ENCODE data around the gene TRAPPC4. TPM values are rescaled to one million over a fixed set of nuclear protein-coding genes. Genes with fewer than 3 reads are reported as not detected.

The TRAPPC4 gene
- total and polyA plus RNA-seq, 2 of the 8 experiments (the other 6 are each of a cell fraction or from before 2014, with no cell fraction given), result 94.3 to 223 TPM

- TF ChIP-seq NANOG (IDR thresholded peaks at IDR 0.05; ENCODE audit: insufficient read depth, low read depth, low read length, poor library complexity, severe bottlenecking) (no peak), BCL11A (IDR thresholded peaks at IDR 0.05; ENCODE audit: low read depth in 2 of 2, low read length in 2 of 2) (no peak), SAP30 (IDR thresholded peaks at IDR 0.05; ENCODE audit: insufficient read depth, insufficient replicate concordance, low read length) (peak; percentile 97), GTF2F1 (IDR thresholded peaks at IDR 0.05; ENCODE audit: borderline replicate concordance, low read depth, low read length) (0 out of 2 replicates have a peak, but pooled peaks have one; percentile 45), YY1 (IDR thresholded peaks at IDR 0.05; ENCODE audit: low read depth, low read length) (peak; percentile 99), TAF1 (IDR thresholded peaks at IDR 0.05; ENCODE audit: low read depth, low read length) (peak; percentile 90), RAD21 (IDR thresholded peaks at IDR 0.05 in 1 of 2, conservative IDR thresholded peaks at IDR 0.05 in 1 of 2; ENCODE audit: low read depth in 2 of 2, low read length in 2 of 2) (no peak), CHD1 (IDR thresholded peaks at IDR 0.05; ENCODE audit: low read depth, low read length) (no peak), EGR1 (IDR thresholded peaks at IDR 0.05; ENCODE audit: borderline replicate concordance, low read depth, low read length) (no peak), CEBPB (IDR thresholded peaks at IDR 0.05; ENCODE audit: low read depth, low read length) (no peak), CREB1 (IDR thresholded peaks at IDR 0.05) (no peak)
These were observed 49.0 kb downstream of the TRAPPC4 start, which contains the start of gene VPS11 (continued) for GRCh38 chr11:119067371-119068222.

Small RNAs within 50 kb of the gene (microRNA-seq; reads per million reads assigned to microRNA genes)
- 0 reads per million in 2 experiments for gene MIR3656 (ENCODE audit: borderline microRNAs expressed in 2 of 2, borderline number of aligned reads in 2 of 2, borderline replicate concordance in 1 of 2)

Small RNAs within 50 kb of the gene (small RNA-seq; reads per million reads assigned to genes)
- gene AP003392.2 (ENCODE audit: insufficient read depth) (not detected), gene RF00017 (ENCODE audit: insufficient read depth) (not detected), gene RF00019 (ENCODE audit: insufficient read depth) (not detected)

Other genes with a start within 250 kb of the TRAPPC4 start
- gene DDX6, start 227.6 kb upstream of the TRAPPC4 start, total RNA-seq (2021; fragmentation: NEBNext Ultra II Directional; extraction: Animal tissue kit (Norgen Biotek cat#: 25700)), result 174 and 181 TPM in 2 replicates
- gene DDX6, start 227.6 kb upstream of the TRAPPC4 start, polyA plus RNA-seq (2011; rRNA removed), result 15.4 and 29.8 TPM in 2 replicates
- not detected in 2 replicates for gene CXCR5, start 134.9 kb upstream of the TRAPPC4 start, total RNA-seq (2021; fragmentation: NEBNext Ultra II Directional; extraction: Animal tissue kit (Norgen Biotek cat#: 25700))
- not detected in 2 replicates for gene CXCR5, start 134.9 kb upstream of the TRAPPC4 start, polyA plus RNA-seq (2011; rRNA removed)
- 57.8 and 58.2 TPM in 2 replicates for gene BCL9L, start 92.8 kb upstream of the TRAPPC4 start, total RNA-seq (2021; fragmentation: NEBNext Ultra II Directional; extraction: Animal tissue kit (Norgen Biotek cat#: 25700))
- gene BCL9L, start 92.8 kb upstream of the TRAPPC4 start, polyA plus RNA-seq (2011; rRNA removed), result 6.2 and 15.7 TPM in 2 replicates
- not detected in 2 replicates for gene UPK2, start 62.5 kb upstream of the TRAPPC4 start, total RNA-seq (2021; fragmentation: NEBNext Ultra II Directional; extraction: Animal tissue kit (Norgen Biotek cat#: 25700))
- 0.76 and 1.8 TPM in 2 replicates for gene UPK2, start 62.5 kb upstream of the TRAPPC4 start, polyA plus RNA-seq (2011; rRNA removed)
- gene FOXR1, start 47.0 kb upstream of the TRAPPC4 start, total RNA-seq (2021; fragmentation: NEBNext Ultra II Directional; extraction: Animal tissue kit (Norgen Biotek cat#: 25700)), result not detected in 2 replicates
- not detected in 2 replicates for gene FOXR1, start 47.0 kb upstream of the TRAPPC4 start, polyA plus RNA-seq (2011; rRNA removed)
- 33.1 and 36.4 TPM in 2 replicates for gene CENATAC, start 20.6 kb upstream of the TRAPPC4 start, total RNA-seq (2021; fragmentation: NEBNext Ultra II Directional; extraction: Animal tissue kit (Norgen Biotek cat#: 25700))
- 20.1 and 22.7 TPM in 2 replicates for gene CENATAC, start 20.6 kb upstream of the TRAPPC4 start, polyA plus RNA-seq (2011; rRNA removed)
- 1,525 and 1,551 TPM in 2 replicates for gene RPS25, start 423 bp upstream of the TRAPPC4 start, total RNA-seq (2021; fragmentation: NEBNext Ultra II Directional; extraction: Animal tissue kit (Norgen Biotek cat#: 25700))
- gene RPS25, start 423 bp upstream of the TRAPPC4 start, polyA plus RNA-seq (2011; rRNA removed), result 949 and 1,643 TPM in 2 replicates
- gene SLC37A4, start 12.1 kb downstream of the TRAPPC4 start, total RNA-seq (2021; fragmentation: NEBNext Ultra II Directional; extraction: Animal tissue kit (Norgen Biotek cat#: 25700)), result 29.0 and 35.1 TPM in 2 replicates
- gene SLC37A4, start 12.1 kb downstream of the TRAPPC4 start, polyA plus RNA-seq (2011; rRNA removed), result 91.9 and 101 TPM in 2 replicates
- gene HYOU1, start 38.4 kb downstream of the TRAPPC4 start, total RNA-seq (2021; fragmentation: NEBNext Ultra II Directional; extraction: Animal tissue kit (Norgen Biotek cat#: 25700)), result 293 and 295 TPM in 2 replicates
- 229 and 239 TPM in 2 replicates for gene HYOU1, start 38.4 kb downstream of the TRAPPC4 start, polyA plus RNA-seq (2011; rRNA removed)
- gene VPS11, start 49.1 kb downstream of the TRAPPC4 start, total RNA-seq (2021; fragmentation: NEBNext Ultra II Directional; extraction: Animal tissue kit (Norgen Biotek cat#: 25700)), result 15.5 and 16.6 TPM in 2 replicates
- gene VPS11, start 49.1 kb downstream of the TRAPPC4 start, polyA plus RNA-seq (2011; rRNA removed), result 13.1 and 14.8 TPM in 2 replicates
- 65.5 and 69.3 TPM in 2 replicates for gene HMBS, start 66.1 kb downstream of the TRAPPC4 start, total RNA-seq (2021; fragmentation: NEBNext Ultra II Directional; extraction: Animal tissue kit (Norgen Biotek cat#: 25700))
- gene HMBS, start 66.1 kb downstream of the TRAPPC4 start, polyA plus RNA-seq (2011; rRNA removed), result 104 and 109 TPM in 2 replicates
- gene DPAGT1, start 83.1 kb downstream of the TRAPPC4 start, total RNA-seq (2021; fragmentation: NEBNext Ultra II Directional; extraction: Animal tissue kit (Norgen Biotek cat#: 25700)), result 59.8 and 62.9 TPM in 2 replicates
- gene DPAGT1, start 83.1 kb downstream of the TRAPPC4 start, polyA plus RNA-seq (2011; rRNA removed), result 207 and 236 TPM in 2 replicates
- 3.3 and 4.0 TPM in 2 replicates for gene C2CD2L, start 88.6 kb downstream of the TRAPPC4 start, total RNA-seq (2021; fragmentation: NEBNext Ultra II Directional; extraction: Animal tissue kit (Norgen Biotek cat#: 25700))
- gene C2CD2L, start 88.6 kb downstream of the TRAPPC4 start, polyA plus RNA-seq (2011; rRNA removed), result 2.5 and 3.4 TPM in 2 replicates
- 35.0 and 36.6 TPM in 2 replicates for gene HINFP, start 102.8 kb downstream of the TRAPPC4 start, total RNA-seq (2021; fragmentation: NEBNext Ultra II Directional; extraction: Animal tissue kit (Norgen Biotek cat#: 25700))
- gene HINFP, start 102.8 kb downstream of the TRAPPC4 start, polyA plus RNA-seq (2011; rRNA removed), result 37.3 and 41.2 TPM in 2 replicates
- 2.3 and 2.9 TPM in 2 replicates for gene ABCG4, start 130.3 kb downstream of the TRAPPC4 start, total RNA-seq (2021; fragmentation: NEBNext Ultra II Directional; extraction: Animal tissue kit (Norgen Biotek cat#: 25700))
- 1.8 and 2.9 TPM in 2 replicates for gene ABCG4, start 130.3 kb downstream of the TRAPPC4 start, polyA plus RNA-seq (2011; rRNA removed)
- 12.9 and 13.2 TPM in 2 replicates for gene NLRX1, start 150.0 kb downstream of the TRAPPC4 start, total RNA-seq (2021; fragmentation: NEBNext Ultra II Directional; extraction: Animal tissue kit (Norgen Biotek cat#: 25700))
- gene NLRX1, start 150.0 kb downstream of the TRAPPC4 start, polyA plus RNA-seq (2011; rRNA removed), result 18.6 and 30.5 TPM in 2 replicates
- not detected in 2 replicates for gene NHERF4, start 166.7 kb downstream of the TRAPPC4 start, total RNA-seq (2021; fragmentation: NEBNext Ultra II Directional; extraction: Animal tissue kit (Norgen Biotek cat#: 25700))
- gene NHERF4, start 166.7 kb downstream of the TRAPPC4 start, polyA plus RNA-seq (2011; rRNA removed), result 0.05 and 0.20 TPM in 2 replicates
- 57.6 and 57.8 TPM in 2 replicates for gene CBL, start 187.6 kb downstream of the TRAPPC4 start, total RNA-seq (2021; fragmentation: NEBNext Ultra II Directional; extraction: Animal tissue kit (Norgen Biotek cat#: 25700))
- 22.3 and 23.1 TPM in 2 replicates for gene CBL, start 187.6 kb downstream of the TRAPPC4 start, polyA plus RNA-seq (2011; rRNA removed)